ENCODE data around the gene PECR.
A peak's percentile ranks its signal among the peaks of the same experiment; 100 is the strongest.

PECR gene

GRCh38 chr2:216081487-216082116 lies at the start of gene PECR, which contains the start of gene TMEM169:
PECR (minus strand) TSS chr2:216081809; CDS start chr2:216081741, 68 bp downstream.
TMEM169 (plus strand) TSS chr2:216081919; CDS start chr2:216095964, 14,045 bp downstream.
- Histone ChIP-seq H3K9ac (ENCODE audit: low read depth, low read length) (peak within 1 kb of the TSS; percentile 82), H3K4me3 (ENCODE audit: low read depth, low read length) (peak within 1 kb of the TSS; percentile 74), H3K9me3 (ENCODE audit: control insufficient read depth, insufficient read depth, low read length) (no peaks in the 10 kb centered on the region), H3K36me3 (ENCODE audit: control insufficient read depth, insufficient read depth, low read length) (no peaks in the 10 kb centered on the region), H3K4me1 (ENCODE audit: control insufficient read depth, insufficient read depth, low read length) (peaks cover 25% of the 10 kb centered on the region), H3K27me3 (ENCODE audit: control insufficient read depth, insufficient read depth, low read length) (peaks cover 3% of the 10 kb centered on the region)

GRCh38 chr2:216130346-216130971 lies 48.9 kb upstream of the PECR start:
- Histone ChIP-seq H3K27me3 (ENCODE audit: control insufficient read depth, insufficient read depth, low read length) (no peaks in the 10 kb centered on the region), H3K4me3 (ENCODE audit: low read depth, low read length) (no peak overlapping the region), H3K9me3 (ENCODE audit: control insufficient read depth, insufficient read depth, low read length) (no peaks in the 10 kb centered on the region), H3K9ac (ENCODE audit: low read depth, low read length) (no peak overlapping the region), H3K4me1 (ENCODE audit: control insufficient read depth, insufficient read depth, low read length) (no peaks in the 10 kb centered on the region), H3K36me3 (ENCODE audit: control insufficient read depth, insufficient read depth, low read length) (peaks cover 61% of the 10 kb centered on the region)

GRCh38 chr2:216126943-216127342 lies 45.3 kb upstream of the PECR start:
- Histone ChIP-seq H3K36me3 (ENCODE audit: control insufficient read depth, insufficient read depth, low read length) (peaks cover 47% of the 10 kb centered on the region), H3K9ac (ENCODE audit: low read depth, low read length) (no peak overlapping the region), H3K27me3 (ENCODE audit: control insufficient read depth, insufficient read depth, low read length) (no peaks in the 10 kb centered on the region), H3K4me1 (ENCODE audit: control insufficient read depth, insufficient read depth, low read length) (no peaks in the 10 kb centered on the region), H3K4me3 (ENCODE audit: low read depth, low read length) (no peak overlapping the region), H3K9me3 (ENCODE audit: control insufficient read depth, insufficient read depth, low read length) (no peaks in the 10 kb centered on the region)

- no peak overlapping the region for H3K9ac ChIP-seq (ENCODE audit: low read depth, low read length)
- no peaks in the 10 kb centered on the region for H3K27me3 ChIP-seq (ENCODE audit: control insufficient read depth, insufficient read depth, low read length)
- peaks cover 46% of the 10 kb centered on the region for H3K36me3 ChIP-seq (ENCODE audit: control insufficient read depth, insufficient read depth, low read length)
- H3K4me3 ChIP-seq (ENCODE audit: low read depth, low read length): no peak overlapping the region
- H3K9me3 ChIP-seq (ENCODE audit: control insufficient read depth, insufficient read depth, low read length): no peaks in the 10 kb centered on the region
- no peaks in the 10 kb centered on the region for H3K4me1 ChIP-seq (ENCODE audit: control insufficient read depth, insufficient read depth, low read length)
Measured at GRCh38 chr2:216121255-216121654, 39.6 kb upstream of the PECR start.

- no peak overlapping the region for H3K4me3 ChIP-seq (ENCODE audit: low read depth, low read length)
- H3K9ac ChIP-seq (ENCODE audit: low read depth, low read length): no peak overlapping the region
- peaks cover 36% of the 10 kb centered on the region for H3K36me3 ChIP-seq (ENCODE audit: control insufficient read depth, insufficient read depth, low read length)
- no peaks in the 10 kb centered on the region for H3K27me3 ChIP-seq (ENCODE audit: control insufficient read depth, insufficient read depth, low read length)
- no peaks in the 10 kb centered on the region for H3K9me3 ChIP-seq (ENCODE audit: control insufficient read depth, insufficient read depth, low read length)
- peaks cover 4% of the 10 kb centered on the region for H3K4me1 ChIP-seq (ENCODE audit: control insufficient read depth, insufficient read depth, low read length)
Measured at GRCh38 chr2:216119986-216120385, 38.4 kb upstream of the PECR start.

- Histone ChIP-seq H3K9me3 (ENCODE audit: control insufficient read depth, insufficient read depth, low read length) (no peaks in the 10 kb centered on the region), H3K36me3 (ENCODE audit: control insufficient read depth, insufficient read depth, low read length) (peaks cover 35% of the 10 kb centered on the region), H3K27me3 (ENCODE audit: control insufficient read depth, insufficient read depth, low read length) (no peaks in the 10 kb centered on the region), H3K4me1 (ENCODE audit: control insufficient read depth, insufficient read depth, low read length) (peaks cover 7% of the 10 kb centered on the region), H3K9ac (ENCODE audit: low read depth, low read length) (no peak overlapping the region), H3K4me3 (ENCODE audit: low read depth, low read length) (no peak overlapping the region)
Measured at GRCh38 chr2:216119146-216119545, 37.5 kb upstream of the PECR start.

- H3K27me3 ChIP-seq (ENCODE audit: control insufficient read depth, insufficient read depth, low read length): no peaks in the 10 kb centered on the region
- H3K9me3 ChIP-seq (ENCODE audit: control insufficient read depth, insufficient read depth, low read length): no peaks in the 10 kb centered on the region
- no peak overlapping the region for H3K4me3 ChIP-seq (ENCODE audit: low read depth, low read length)
- H3K4me1 ChIP-seq (ENCODE audit: control insufficient read depth, insufficient read depth, low read length): peaks cover 7% of the 10 kb centered on the region
- peaks cover 34% of the 10 kb centered on the region for H3K36me3 ChIP-seq (ENCODE audit: control insufficient read depth, insufficient read depth, low read length)
- no peak overlapping the region for H3K9ac ChIP-seq (ENCODE audit: low read depth, low read length)
Measured at GRCh38 chr2:216118474-216118873, 36.9 kb upstream of the PECR start.

GRCh38 chr2:216117561-216118340 lies 36.1 kb upstream of the PECR start:
- Histone ChIP-seq H3K4me1 (ENCODE audit: control insufficient read depth, insufficient read depth, low read length) (peaks cover 7% of the 10 kb centered on the region), H3K4me3 (ENCODE audit: low read depth, low read length) (no peak overlapping the region), H3K9ac (ENCODE audit: low read depth, low read length) (no peak overlapping the region), H3K36me3 (ENCODE audit: control insufficient read depth, insufficient read depth, low read length) (peaks cover 38% of the 10 kb centered on the region), H3K9me3 (ENCODE audit: control insufficient read depth, insufficient read depth, low read length) (no peaks in the 10 kb centered on the region), H3K27me3 (ENCODE audit: control insufficient read depth, insufficient read depth, low read length) (no peaks in the 10 kb centered on the region)

GRCh38 chr2:216116418-216116817 lies 34.8 kb upstream of the PECR start:
- Histone ChIP-seq H3K27me3 (ENCODE audit: control insufficient read depth, insufficient read depth, low read length) (no peaks in the 10 kb centered on the region), H3K9me3 (ENCODE audit: control insufficient read depth, insufficient read depth, low read length) (no peaks in the 10 kb centered on the region), H3K36me3 (ENCODE audit: control insufficient read depth, insufficient read depth, low read length) (peaks cover 38% of the 10 kb centered on the region), H3K4me1 (ENCODE audit: control insufficient read depth, insufficient read depth, low read length) (peaks cover 7% of the 10 kb centered on the region), H3K4me3 (ENCODE audit: low read depth, low read length) (no peak overlapping the region), H3K9ac (ENCODE audit: low read depth, low read length) (peak overlapping the region; percentile 30)

GRCh38 chr2:216114714-216115531 lies 33.3 kb upstream of the PECR start:
- peak overlapping the region; percentile 93 for H3K9ac ChIP-seq (ENCODE audit: low read depth, low read length)
- peak overlapping the region; percentile 41 for H3K4me3 ChIP-seq (ENCODE audit: low read depth, low read length)
- peaks cover 32% of the 10 kb centered on the region for H3K36me3 ChIP-seq (ENCODE audit: control insufficient read depth, insufficient read depth, low read length)
- no peaks in the 10 kb centered on the region for H3K27me3 ChIP-seq (ENCODE audit: control insufficient read depth, insufficient read depth, low read length)
- no peaks in the 10 kb centered on the region for H3K9me3 ChIP-seq (ENCODE audit: control insufficient read depth, insufficient read depth, low read length)
- H3K4me1 ChIP-seq (ENCODE audit: control insufficient read depth, insufficient read depth, low read length): peaks cover 11% of the 10 kb centered on the region

- Histone ChIP-seq H3K27me3 (ENCODE audit: control insufficient read depth, insufficient read depth, low read length) (no peaks in the 10 kb centered on the region), H3K4me3 (ENCODE audit: low read depth, low read length) (peak overlapping the region; percentile 12), H3K36me3 (ENCODE audit: control insufficient read depth, insufficient read depth, low read length) (peaks cover 28% of the 10 kb centered on the region), H3K4me1 (ENCODE audit: control insufficient read depth, insufficient read depth, low read length) (peaks cover 11% of the 10 kb centered on the region), H3K9me3 (ENCODE audit: control insufficient read depth, insufficient read depth, low read length) (no peaks in the 10 kb centered on the region), H3K9ac (ENCODE audit: low read depth, low read length) (no peak overlapping the region)
Measured at GRCh38 chr2:216114382-216114713, 32.7 kb upstream of the PECR start.
